Left renal pelvis (tissue), 4 donors: ENCODE measurements around the gene BLOC1S3. TPM values are rescaled to one million over a fixed set of nuclear protein-coding genes. Genes with fewer than 3 reads are reported as not detected.

Experiments used
- DNase-seq, 4 donors: peaks; one replicate each; pipeline ENCODE4 v3.0.0-alpha.2; 2013; ENCODE audit warnings: low read depth in 4 of 4, low spot score in 3 of 4
- polyA plus RNA-seq, 4 donors: library from polyadenylated mRNA; unstranded; fragments of 120-200 nt; gene quantifications; one replicate each; pipeline ENCODE4 v1.2.1, GENCODE V29; 2013; ENCODE audit not compliant: insufficient read length in 4 of 4

Gene BLOC1S3, protein sequence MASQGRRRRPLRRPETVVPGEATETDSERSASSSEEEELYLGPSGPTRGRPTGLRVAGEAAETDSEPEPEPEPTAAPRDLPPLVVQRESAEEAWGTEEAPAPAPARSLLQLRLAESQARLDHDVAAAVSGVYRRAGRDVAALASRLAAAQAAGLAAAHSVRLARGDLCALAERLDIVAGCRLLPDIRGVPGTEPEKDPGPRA
- polyA plus RNA-seq: 10 to 100 TPM in 1 of 4 donors, 1 to 10 TPM in 3; 6.7 to 10.1 (median 9.2) TPM

DNA sequence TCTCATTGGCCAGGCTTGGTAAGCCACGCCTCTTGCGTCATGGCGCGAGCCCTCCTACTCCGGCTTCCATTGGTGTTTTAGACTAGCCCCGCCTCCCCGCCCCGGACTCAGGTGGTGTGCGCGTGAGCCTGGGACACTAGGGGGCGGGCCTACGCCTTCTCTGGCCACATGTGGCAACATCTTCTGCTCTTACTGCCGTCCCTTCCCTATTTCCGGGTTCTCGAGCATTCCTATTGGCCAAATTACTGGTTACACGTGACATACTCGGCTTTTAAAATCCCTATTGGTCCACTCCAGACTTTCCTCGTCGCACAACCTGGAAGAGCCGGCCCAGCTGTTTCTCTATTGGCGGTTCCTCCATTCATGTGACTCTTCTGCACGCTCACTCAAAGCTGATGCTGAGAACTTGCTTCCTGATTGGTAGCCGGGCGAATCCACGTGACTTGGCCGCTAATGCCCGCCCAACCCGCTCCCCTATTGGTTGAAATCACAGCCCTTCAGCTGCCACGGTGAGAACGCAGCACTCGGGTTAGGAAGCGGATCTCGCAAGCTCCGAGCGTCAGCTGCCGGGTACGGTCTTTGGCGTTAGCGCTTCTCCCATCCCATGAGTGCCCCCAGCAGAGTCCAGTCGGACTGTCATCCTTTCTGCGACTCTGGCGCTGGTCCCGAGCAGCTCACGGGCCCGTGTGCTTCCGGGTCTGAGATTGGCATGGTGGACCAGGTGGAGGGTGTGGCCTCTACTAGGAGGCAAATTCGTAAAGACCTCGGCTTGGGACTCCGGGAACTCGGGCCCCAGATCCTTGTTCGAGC is at the start of gene BLOC1S3:
Gene BLOC1S3, plus strand, starts transcription at position 523 of the 810 bp plus-strand sequence. CDS start 513 bp downstream, outside the sequence.
- peak; percentile 99 to 100 (median 100) for DNase-seq

DNA sequence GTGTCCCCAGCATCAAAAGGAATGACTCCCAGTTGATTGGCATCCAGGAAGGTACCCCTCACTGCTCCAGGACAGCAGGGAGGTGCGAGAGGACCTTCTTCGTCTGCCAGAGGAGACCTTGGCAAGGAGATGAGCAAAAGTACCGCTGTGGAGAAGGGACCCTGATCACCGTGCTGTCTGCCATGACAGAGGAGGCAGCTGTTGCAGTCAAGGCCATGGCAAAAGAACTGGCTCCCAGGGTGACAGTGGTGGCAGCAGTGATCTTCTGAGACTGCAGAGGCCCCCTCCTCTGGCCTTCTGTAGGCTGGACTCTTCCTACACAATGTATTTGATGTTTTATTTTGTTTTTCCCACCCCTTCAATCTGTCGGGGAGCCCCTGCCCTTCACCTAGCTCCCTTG is 49.8 kb upstream of the BLOC1S3 start:
- DNase-seq: no peak

DNA sequence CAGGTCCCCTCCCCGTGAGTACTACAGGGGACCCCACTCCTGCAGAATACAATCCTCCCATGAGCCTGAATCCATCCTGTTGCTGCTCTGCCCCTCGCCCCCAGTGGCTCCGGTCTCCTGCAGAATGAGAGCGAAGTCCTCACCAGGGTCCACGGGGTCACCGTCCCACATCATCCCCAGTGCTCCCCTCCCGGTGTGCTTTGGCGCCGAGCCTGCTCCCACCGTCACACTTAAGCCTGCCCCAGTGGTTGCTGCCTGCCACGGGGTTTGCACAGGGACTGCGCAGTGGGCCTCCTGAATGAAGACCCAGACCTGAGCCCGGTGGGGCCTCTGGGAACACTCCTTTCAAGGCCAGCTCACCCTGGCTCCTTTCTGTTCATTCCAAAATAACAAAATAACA is 48.3 kb upstream of the BLOC1S3 start:
- DNase-seq: no peak

GRCh38 chr19:45130888-45131615 is 47.5 kb upstream of the BLOC1S3 start:
- no peak for DNase-seq

DNA sequence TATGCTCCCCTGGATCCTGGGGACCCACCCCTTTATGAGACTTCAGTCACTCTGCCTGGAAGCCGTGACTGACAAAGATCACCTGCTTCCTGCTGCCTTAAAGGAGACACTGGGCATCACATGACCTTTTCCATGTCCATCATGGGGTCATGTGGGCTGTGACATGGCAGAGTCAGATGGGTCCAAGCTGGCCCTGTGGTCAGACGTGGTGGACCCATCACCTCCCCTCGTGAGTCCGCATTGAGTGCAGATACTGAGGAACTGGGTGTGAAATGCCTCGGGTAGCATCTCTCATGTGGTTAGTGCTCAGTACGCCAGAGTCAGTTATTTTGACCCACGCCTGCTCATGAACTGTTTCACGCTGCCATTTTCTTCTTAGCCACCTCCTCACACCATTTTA is 44.9 kb upstream of the BLOC1S3 start:
- no peak for DNase-seq

GRCh38 chr19:45135176-45135885 is 43.3 kb upstream of the BLOC1S3 start:
- DNase-seq: no peak

DNA sequence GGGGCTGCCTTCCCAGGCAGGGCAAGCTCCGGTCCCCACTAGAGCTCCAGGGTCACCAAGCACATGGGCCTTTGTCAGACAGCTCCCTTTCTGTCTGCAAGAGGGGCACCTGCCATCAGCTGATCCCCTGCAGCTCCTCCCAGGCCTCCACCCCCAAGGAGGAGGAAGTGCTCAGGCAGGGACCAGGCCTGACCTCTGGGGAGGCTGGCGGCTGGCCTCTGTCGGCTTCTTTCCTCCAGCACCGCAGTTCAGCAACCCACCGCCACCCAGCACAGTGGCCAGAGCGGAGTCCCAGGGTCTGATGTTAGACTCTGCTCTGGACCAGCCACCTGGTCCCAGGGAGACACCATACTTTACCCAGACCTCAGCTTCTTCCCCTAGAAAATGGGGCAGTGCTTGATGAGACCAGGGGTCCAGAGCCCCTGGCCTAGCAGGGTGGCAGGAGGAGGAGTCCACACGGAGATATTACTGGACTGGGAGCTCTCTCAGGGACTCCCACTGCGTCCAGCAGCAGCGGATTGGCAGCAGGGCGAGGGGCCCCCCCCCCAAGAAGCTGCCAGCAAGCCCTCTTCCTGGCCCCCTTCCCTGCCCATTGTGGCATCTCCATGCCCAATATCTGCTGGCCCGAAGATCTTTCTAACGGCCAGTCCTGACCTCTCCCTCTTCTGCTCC is 41.9 kb upstream of the BLOC1S3 start:
- DNase-seq: no peak

DNA sequence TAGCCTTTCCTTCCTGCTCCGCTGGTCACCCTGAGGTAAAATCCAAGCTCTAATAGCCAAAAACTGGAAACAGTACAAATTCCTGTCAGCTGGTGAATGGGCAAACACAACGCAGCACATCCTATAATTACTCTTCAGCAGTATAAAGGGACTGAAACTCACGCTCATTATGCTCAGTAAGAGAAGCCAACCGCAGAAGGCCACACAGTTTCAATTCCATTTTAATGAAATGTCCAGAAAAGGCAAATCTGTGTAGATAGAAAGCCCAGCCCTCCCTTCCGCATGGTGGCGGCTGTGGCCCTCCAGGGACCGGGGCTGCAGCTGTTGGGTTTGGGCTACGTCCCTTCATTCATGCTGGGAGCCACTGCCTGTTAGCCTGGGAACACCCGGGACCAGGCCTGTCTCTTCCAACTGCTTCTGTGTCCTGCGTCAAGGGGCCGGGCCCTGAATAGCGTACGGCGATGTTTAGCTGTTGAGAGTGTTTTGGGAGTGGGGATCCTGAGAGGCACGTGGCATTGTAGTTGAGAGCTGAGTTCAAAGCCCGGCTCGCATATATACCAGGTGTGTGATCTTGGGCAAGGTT is 41.3 kb upstream of the BLOC1S3 start:
- no peak for DNase-seq

DNA sequence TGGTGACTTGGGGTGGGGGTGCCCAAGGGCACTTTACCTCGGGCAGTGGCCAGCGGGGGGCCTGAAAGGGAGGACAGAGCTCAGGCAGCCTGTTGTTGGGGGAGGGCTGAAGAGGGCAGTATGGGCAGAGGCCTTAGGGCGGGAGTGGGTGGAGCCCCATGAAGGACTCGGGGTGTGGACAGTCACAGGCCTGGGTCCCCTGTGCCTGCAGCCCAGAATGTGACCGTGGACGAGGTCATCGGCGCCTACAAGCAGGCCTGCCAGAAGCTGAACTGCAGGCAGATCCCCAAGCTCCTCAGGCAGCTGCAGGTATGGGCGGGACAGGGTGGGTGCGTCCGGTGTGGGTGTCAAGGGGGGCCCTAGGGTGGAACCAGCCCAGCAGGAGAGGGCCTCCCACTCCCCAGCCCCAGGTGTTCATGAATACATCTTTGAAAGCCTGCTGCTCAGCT is 40.3 kb upstream of the BLOC1S3 start:
- no peak for DNase-seq

- DNase-seq: no peak
Measured at GRCh38 chr19:45139286-45140143, 39.1 kb upstream of the BLOC1S3 start.

GRCh38 chr19:45140144-45140503 is 38.5 kb upstream of the BLOC1S3 start:
- no peak for DNase-seq

GRCh38 chr19:45140533-45140932 is 38.1 kb upstream of the BLOC1S3 start:
- no peak for DNase-seq

DNA sequence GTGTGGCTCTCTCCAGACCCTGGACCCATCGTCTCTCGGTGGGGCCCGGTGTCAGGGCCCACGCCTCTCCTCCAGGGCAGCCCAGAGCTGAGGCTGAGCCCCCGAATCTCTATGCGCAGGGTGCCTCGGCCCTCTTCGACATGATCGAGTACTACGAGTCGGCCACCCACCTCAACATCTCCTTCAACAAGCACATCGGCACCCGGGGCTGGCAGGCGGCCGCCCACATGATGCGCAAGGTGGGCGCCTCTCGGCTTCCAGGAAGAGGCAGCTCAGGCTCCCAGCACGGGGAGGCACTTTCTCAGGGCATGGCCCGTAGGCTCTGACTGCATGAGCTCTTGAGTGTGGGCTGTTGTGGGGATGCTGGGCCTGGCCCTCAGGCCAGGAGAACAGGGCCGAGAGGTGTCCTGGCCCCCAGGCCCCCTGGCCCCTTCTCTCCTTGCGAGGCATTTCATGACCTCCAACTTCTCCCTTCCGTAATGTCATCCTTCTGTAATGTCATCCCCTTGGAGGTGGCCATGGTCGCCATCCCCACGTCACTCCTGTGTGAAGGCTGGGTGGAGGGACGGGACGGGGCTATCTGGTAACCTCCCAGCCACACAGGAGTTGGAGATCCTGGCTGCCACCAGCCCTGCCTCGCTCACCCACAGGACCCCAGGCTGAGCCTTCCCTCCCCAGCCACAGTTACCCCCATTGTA is 37.2 kb upstream of the BLOC1S3 start:
- DNase-seq: no peak

DNA sequence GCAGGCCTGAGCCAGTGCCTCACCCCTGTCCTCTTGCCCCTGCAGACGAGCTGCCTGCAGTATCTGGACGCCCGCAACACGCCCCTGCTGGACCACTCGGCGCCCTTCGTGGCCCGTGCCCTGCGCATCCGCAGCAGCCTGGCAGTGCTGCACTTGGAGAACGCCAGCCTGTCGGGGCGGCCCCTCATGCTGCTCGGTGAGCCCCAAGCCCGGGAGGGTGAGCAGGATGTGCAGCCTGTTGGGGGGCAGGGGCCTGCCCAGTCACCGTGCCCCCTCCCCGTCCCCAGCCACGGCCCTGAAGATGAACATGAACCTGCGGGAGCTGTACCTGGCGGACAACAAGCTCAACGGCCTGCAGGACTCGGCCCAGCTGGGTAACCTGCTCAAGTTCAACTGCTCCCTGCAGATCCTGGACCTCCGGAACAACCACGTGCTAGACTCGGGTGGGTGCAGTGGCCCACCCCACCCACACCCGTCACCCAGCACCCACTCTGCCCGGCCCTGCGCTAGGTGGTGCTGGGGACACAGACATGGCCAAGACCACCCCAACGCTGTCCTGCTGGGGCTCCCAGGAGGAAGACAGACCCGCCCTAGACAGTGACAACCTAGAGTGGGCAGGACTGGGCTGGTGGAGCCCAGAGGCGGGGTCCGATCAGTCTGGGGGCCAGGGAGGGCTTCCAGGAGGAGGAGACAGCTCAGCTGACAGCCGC is 36.4 kb upstream of the BLOC1S3 start:
- DNase-seq: no peak

DNA sequence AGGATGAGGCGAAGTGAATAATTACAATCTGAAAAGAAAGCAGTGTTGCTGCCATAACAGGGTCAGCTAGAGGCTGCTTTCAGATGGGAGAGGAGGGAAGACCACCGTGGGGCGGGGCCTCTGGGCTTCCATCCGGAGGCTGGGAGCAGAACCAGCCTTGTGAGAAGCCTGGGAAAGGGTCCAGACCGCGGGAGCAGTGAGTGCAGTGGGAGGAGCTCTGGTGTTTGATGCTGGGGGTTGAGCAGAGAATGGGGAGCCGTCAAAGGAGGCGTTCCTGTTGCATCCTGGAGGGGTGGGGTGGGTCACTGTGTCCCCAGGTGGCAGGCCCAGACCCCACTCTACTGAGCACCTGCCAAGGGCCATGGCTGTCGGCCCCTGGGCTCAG is 35.9 kb upstream of the BLOC1S3 start:
- DNase-seq: no peak

DNA sequence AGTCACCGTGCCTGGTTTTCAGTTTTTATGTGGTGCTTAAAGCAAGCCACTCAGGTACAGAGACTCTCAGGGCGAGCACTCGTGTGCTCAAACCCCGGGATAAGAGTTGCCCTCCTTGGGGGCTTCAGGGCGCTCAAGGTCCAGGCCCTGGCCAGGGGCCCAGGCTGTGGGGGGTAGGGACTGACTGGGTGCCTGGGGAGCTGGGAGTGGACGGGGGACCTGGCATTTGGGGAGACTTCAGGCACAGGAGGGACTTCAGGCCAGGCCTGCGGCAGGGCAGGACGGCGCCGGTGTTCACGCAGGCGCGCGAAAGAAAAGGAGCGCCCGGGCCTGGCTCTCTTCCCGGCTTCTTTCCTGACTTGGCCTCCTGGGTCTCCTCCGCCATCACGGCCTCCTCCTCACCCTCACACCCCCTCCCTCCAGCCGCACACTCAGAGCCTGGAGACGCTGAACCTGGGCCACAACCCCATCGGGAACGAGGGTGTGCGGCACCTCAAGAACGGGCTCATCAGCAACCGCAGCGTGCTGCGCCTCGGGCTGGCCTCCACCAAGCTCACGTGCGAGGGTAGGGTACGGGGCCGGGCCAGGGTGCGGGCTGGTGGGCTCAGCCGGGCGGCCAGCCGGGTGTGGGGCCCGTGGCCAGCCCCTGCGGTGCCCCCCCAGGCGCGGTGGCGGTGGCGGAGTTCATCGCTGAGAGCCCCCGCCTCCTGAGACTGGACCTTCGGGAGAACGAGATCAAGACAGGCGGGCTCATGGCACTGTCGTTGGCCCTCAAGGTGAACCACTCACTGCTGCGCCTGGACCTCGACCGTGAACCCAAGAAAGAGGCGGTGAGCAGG is 33.9 kb upstream of the BLOC1S3 start:
- DNase-seq: no peak
